K562 (cell line): ENCODE measurements around the gene ALOX5. TPM values are rescaled to one million over a fixed set of nuclear protein-coding genes. Genes with fewer than 3 reads are reported as not detected.
A peak's percentile ranks its signal among the peaks of the same experiment; 100 is the strongest.

Experiments used
- ATAC-seq: fragments of 200-7000 bp; cut with Tn5 transposase; 3 replicates; pipeline ENCODE4 v1.9.1; 2020; ENCODE audit warnings: moderate library complexity
- BruUV-seq: library from RNA; stranded (reverse); fragments of 400-500 nt; replicated peaks from 2 replicates; lab custom pipeline; 2021; lab: Mats Ljungman, UMichigan
- CTCF ChIA-PET: fragments of 300-600 bp; formaldehyde crosslinking; extraction: SDS; loops from one replicate; lab custom pipeline; 2021; ENCODE audit warnings: low intra/inter-chr PET ratio; lab: Yijun Ruan, JAX
- POLR2A ChIA-PET: fragments of 300-600, 350-650 bp; sonication (Branson Sonifier 250); formaldehyde crosslinking; extraction: SDS; loops from one replicate; lab custom pipeline; 2021; ENCODE audit warnings: antibody characterized with exemption, inconsistent platforms; lab: Yijun Ruan, JAX
- DNase-seq, 4 experiments: peaks; one replicate each; pipeline versions ENCODE4 v3.0.0 to v3.0.0-alpha.2; 2011 to 2018; ENCODE audit warnings: low spot score in 3 of 4, mixed read lengths in 3 of 4; ENCODE audit errors: extremely low read depth in 1 of 4
- FAIRE-seq: peaks from 2 replicates; lab custom pipeline; 2011; peaks lifted over from hg19 to GRCh38; lab: Jason Lieb, UNC
- H2AFZ ChIP-seq: 2 replicates; pipeline ENCODE4 v1.6.0; 2011; ENCODE audit warnings: low read depth, low read length, control low read depth, inconsistent platforms
- H3K27ac ChIP-seq: fragments of 200-600 bp; 3 replicates; pipeline ENCODE4 v1.8.0; 2011; ENCODE audit warnings: low read depth, mild to moderate bottlenecking, control low read depth, inconsistent platforms, low read length, moderate library complexity, mixed read lengths; ENCODE audit errors: extremely low read depth
- H3K27me3 ChIP-seq, 2 experiments: fragments of 300-600 bp in 1 of 2; 2 replicates in 1 of 2; 3 replicates in 1 of 2; pipeline versions ENCODE4 v1.6.0 to v1.8.0; 2011; ENCODE audit warnings: inconsistent platforms in 2 of 2, low read length in 2 of 2, mild to moderate bottlenecking in 1 of 2, mixed read lengths in 1 of 2, moderate library complexity in 1 of 2; ENCODE audit not compliant: control insufficient read depth in 2 of 2, insufficient read depth in 2 of 2
- H3K36me3 ChIP-seq: fragments of 300-600 bp; 3 replicates; pipeline ENCODE4 v1.8.0; 2011; ENCODE audit warnings: mild to moderate bottlenecking, low read length, inconsistent platforms; ENCODE audit not compliant: control insufficient read depth, insufficient read depth
- H3K4me1 ChIP-seq, 2 experiments: fragments of 200-600 bp in 1 of 2; replicated peaks in 1 of 2; 2 replicates in 1 of 2; 3 replicates in 1 of 2; pipeline versions ENCODE4 v1.5.1 to v1.8.0; 2011; ENCODE audit warnings: inconsistent platforms in 2 of 2, low read length in 2 of 2, mild to moderate bottlenecking in 1 of 2, mixed read lengths in 1 of 2, moderate library complexity in 1 of 2; ENCODE audit not compliant: control insufficient read depth in 2 of 2, insufficient read depth in 2 of 2
- H3K4me2 ChIP-seq: 2 replicates; pipeline ENCODE4 v1.6.1; 2011; ENCODE audit warnings: low read length, control low read depth, inconsistent platforms, mixed read lengths; ENCODE audit not compliant: insufficient read depth
- H3K4me3 ChIP-seq: fragments of 200-600 bp; sonication (generic), shearing (Covaris generic); 2 replicates; pipeline ENCODE4 v1.5.1; 2016; ENCODE audit warnings: control low read depth, inconsistent platforms
- H3K79me2 ChIP-seq: fragments of 200-600 bp; 3 replicates; pipeline ENCODE4 v1.8.0; 2011; ENCODE audit warnings: low read length, inconsistent platforms; ENCODE audit not compliant: control insufficient read depth, insufficient read depth
- H3K9ac ChIP-seq, 2 experiments: 2 replicates each; pipeline versions ENCODE4 v1.6.0 to v1.6.1; 2011; ENCODE audit warnings: low read depth in 2 of 2, low read length in 2 of 2, control low read depth in 1 of 2, inconsistent platforms in 1 of 2, mild to moderate bottlenecking in 1 of 2, mixed read lengths in 1 of 2; ENCODE audit not compliant: insufficient read depth in 1 of 2
- H3K9me1 ChIP-seq: one replicate; pipeline ENCODE4 v1.6.0; 2011; ENCODE audit warnings: inconsistent platforms, mild to moderate bottlenecking, low read length, moderate library complexity; ENCODE audit not compliant: control insufficient read depth, insufficient read depth
- H3K9me3 ChIP-seq: replicated peaks from 2 replicates; pipeline ENCODE4 v1.5.1; 2011; ENCODE audit warnings: low read depth, low read length, inconsistent platforms; ENCODE audit not compliant: control insufficient read depth, insufficient read depth
- H4K20me1 ChIP-seq: replicated peaks from 2 replicates; pipeline ENCODE4 v1.6.1; 2011; ENCODE audit warnings: low read length, inconsistent platforms, mixed read lengths; ENCODE audit not compliant: control insufficient read depth, insufficient read depth
- ATF3 ChIP-seq, 2 experiments: fragments of 450-650 bp in 1 of 2; sonication (generic) in 1 of 2; formaldehyde crosslinking in 1 of 2; IDR thresholded peaks in 1 of 2; conservative IDR thresholded peaks in 1 of 2; 2 replicates each; pipeline versions ENCODE4 v1.6.1 to v1.8.1; 2016 to 2023; ENCODE audit warnings: mild to moderate bottlenecking in 2 of 2, moderate library complexity in 2 of 2, inconsistent platforms in 1 of 2, missing genetic modification reagents in 1 of 2
- E4F1 ChIP-seq: fragments of 250-450 bp; sonication (Bioruptor Pico); IDR thresholded peaks from 2 replicates; pipeline ENCODE4 v1.5.0; 2021; ENCODE audit warnings: mild to moderate bottlenecking, borderline replicate concordance
- ERF ChIP-seq: fragments of 450-650 bp; formaldehyde crosslinking; IDR thresholded peaks from 2 replicates; pipeline ENCODE4 v1.4.0; 2020; ENCODE audit warnings: mild to moderate bottlenecking, mixed read lengths
- FOXO4 ChIP-seq: fragments of 450-650 bp; formaldehyde crosslinking; IDR thresholded peaks from 2 replicates; pipeline ENCODE4 v1.4.0; 2020; ENCODE audit warnings: mild to moderate bottlenecking, moderate library complexity
- FUS ChIP-seq: fragments of 200-400 bp; formaldehyde crosslinking; optimal IDR thresholded peaks from 2 replicates; pipeline ENCODE3; 2017; ENCODE audit warnings: low read depth, low read length
- HBP1 ChIP-seq: fragments of 450-650 bp; formaldehyde crosslinking; IDR thresholded peaks from 2 replicates; pipeline ENCODE4 v1.4.0; 2022; ENCODE audit warnings: missing genetic modification characterization
- KAT7 ChIP-seq: sonication (generic); formaldehyde crosslinking; IDR thresholded peaks from 2 replicates; pipeline ENCODE4 v1.8.0; 2022; ENCODE audit warnings: missing genetic modification reagents, mild to moderate bottlenecking, borderline replicate concordance
- MEF2D ChIP-seq: conservative IDR thresholded peaks from 2 replicates; pipeline ENCODE4 v1.6.1; 2016; ENCODE audit warnings: low read depth, missing genetic modification characterization, missing compliant biosample characterization
- RBFOX2 ChIP-seq: fragments of 200-400 bp; formaldehyde crosslinking; IDR thresholded peaks from 2 replicates; pipeline ENCODE4 v1.6.1; 2017; ENCODE audit warnings: low read depth, mild to moderate bottlenecking, low read length, moderate library complexity
- SIN3B ChIP-seq: fragments of 450-650 bp; IDR thresholded peaks from 2 replicates; pipeline ENCODE4 v1.6.1; 2017; ENCODE audit warnings: low read depth, mild to moderate bottlenecking, moderate library complexity
- SMAD4 ChIP-seq: fragments of 250-450 bp; sonication (Bioruptor Pico); conservative IDR thresholded peaks from 2 replicates; pipeline ENCODE4 v1.8.0; 2021; ENCODE audit warnings: inconsistent platforms, mild to moderate bottlenecking, moderate library complexity
- STAT5B ChIP-seq: fragments of 250-450 bp; sonication (Bioruptor Pico); IDR thresholded peaks from 2 replicates; pipeline ENCODE4 v1.8.0; 2021; ENCODE audit warnings: mild to moderate bottlenecking, inconsistent platforms
- WGBS: fragments of 100-300 bp; shearing (Covaris generic); methylation state at CpG from one replicate; pipeline ENCODE4 v1.1.6; 2016; ENCODE audit warnings: low coverage, mixed read lengths; ENCODE audit not compliant: insufficient coverage; ENCODE audit errors: missing lambda C conversion rate; 5-methylcytosine and 5-hydroxymethylcytosine counted together
- in situ Hi-C: fragments of 300-500 bp; cut with MboI; formaldehyde crosslinking; loops from 4 replicates; pipeline ENCODE4 v1.15.0; 2018; ENCODE audit warnings: inconsistent platforms, mixed read lengths
- intact Hi-C: fragments of 100-400 bp; cut with micrococcal nuclease; formaldehyde crosslinking; loops from 2 replicates; pipeline ENCODE4 v1.14.2; 2022
- polyA plus RNA-seq, 8 experiments: library from polyadenylated mRNA; depleted of rRNA in 4 of 8; stranded (reverse) in 5 of 8; unstranded in 3 of 8; fragments of >200 nt; fragmentation: Nextera tagmentation in 2 of 8; fragmentation: Illumina TruSeq in 1 of 8; extraction: Ambion mirVana in 2 of 8; extraction: Trizol in 1 of 8; gene quantifications; 2 replicates each; pipeline versions ENCODE4 v1.2.1 to v1.2.3, GENCODE V29; 2011 to 2014; ENCODE audit warnings: inconsistent platforms in 1 of 8, missing spikeins in 1 of 8
- total RNA-seq, 7 experiments: library from RNA; depleted of rRNA in 6 of 7; stranded (reverse); fragments of >200 nt in 6 of 7; fragmentation: Illumina TruSeq in 2 of 7; extraction: Trizol in 2 of 7; gene quantifications; 2 replicates each; pipeline versions ENCODE4 v1.2.1 to v1.2.3, GENCODE V29; 2011 to 2021; ENCODE audit warnings: low replicate concordance in 1 of 7

ALOX5 gene
- total and polyA plus RNA-seq, 9 of the 15 experiments (the other 6 are each of a cell fraction or from before 2014, with no cell fraction given): 0.10 to 2.4 (median 1.4) TPM

GRCh38 chr10:45410489-45410806 lies 36.4 kb downstream of the ALOX5 start (continued):
- TF ChIP-seq STAT5B (CRISPR knock-in tag): no peak
- no peak for TF ChIP-seq SIN3B
- TF ChIP-seq ERF (CRISPR knock-in tag): 0 out of 2 replicates have a peak, but pooled peaks have one; percentile 5
- TF ChIP-seq FUS: no peak
- TF ChIP-seq, all 486 proteins: peak for 16

GRCh38 chr10:45410807-45411606 lies 37.0 kb downstream of the ALOX5 start:
- Histone ChIP-seq H3K27me3 (no peaks in the 10 kb centered on the region), H3K9me1 (no peaks in the 10 kb centered on the region), H3K36me3 (no peaks in the 10 kb centered on the region), H3K9ac (peak overlapping the region in 1 of 2 experiments; percentile 80; a peak in 2 of 4 replicates), H3K9me3 (no peaks in the 10 kb centered on the region), H3K4me3 (peak overlapping the region; percentile 28), H4K20me1 (no peaks in the 10 kb centered on the region), H3K4me1 (peaks cover 9 to 44% of the 10 kb centered on the region in 2 experiments), H2AFZ (peak overlapping the region; percentile 88), H3K79me2 (peaks cover 9% of the 10 kb centered on the region; the same call in 1 of the 3 replicates), H3K27ac (peak overlapping the region; percentile 86), H3K4me2 (peak overlapping the region; percentile 64)
- ATAC-seq (peak; percentile 93), FAIRE-seq (peak; percentile 95), DNase-seq (peak in 3 of 4 experiments; percentile 16 to 94 (median 61))
- WGBS: 39% methylated on average over 6 of the region's 6 CpGs
- ChIA-PET CTCF (interaction anchor here (1.0 kb wide), 1 partner anchor 50 kb away, joined by 3 read pairs; no protein-coding TSS in a partner anchor), POLR2A (interaction anchor here (1.0 to 1.2 kb wide), 2 partner anchors 11 to 33 kb away, joined by 3 read pairs; no protein-coding TSS in a partner anchor)
- no TSS peak for BruUV-seq
- in situ Hi-C loops: no loop called here
- intact Hi-C loops: loop anchor here (5.0 kb wide), 1 partner anchor 34 kb away; no protein-coding TSS in a partner anchor
- TF ChIP-seq ATF3 (IDR thresholded peaks at IDR 0.05) (peak; percentile 73), ATF3 (CRISPR knock-in tag; conservative IDR thresholded peaks at IDR 0.05) (no peak), FOXO4 (CRISPR knock-in tag) (peak; percentile 98), HBP1 (CRISPR knock-in tag) (peak; percentile 96), KAT7 (CRISPR knock-in tag) (no peak), MEF2D (tag) (peak; percentile 98), E4F1 (CRISPR knock-in tag) (peak; percentile 86), SMAD4 (CRISPR knock-in tag) (peak; percentile 99), RBFOX2 (peak; percentile 51)
